GM12878 (cell line): ENCODE data around the gene GALNT9. TPM values are rescaled to one million over a fixed set of nuclear protein-coding genes. Genes with fewer than 3 reads are reported as not detected.

Experiments
- ATAC-seq: fragments of 200-7000 bp; cut with Tn5 transposase; 3 replicates; pipeline ENCODE4 v1.9.1; 2020; ENCODE audit warnings: mild to moderate bottlenecking, moderate library complexity
- BruUV-seq: library from RNA; stranded (reverse); fragments of 400-500 nt; replicated peaks from 2 replicates; lab custom pipeline; 2021; lab: Mats Ljungman, UMichigan
- CTCF ChIA-PET: fragments of 300-600 bp; sonication (Branson Sonifier 250); formaldehyde crosslinking; extraction: SDS; loops from one replicate; lab custom pipeline; 2021; ENCODE audit warnings: inconsistent platforms; lab: Yijun Ruan, JAX
- POLR2A ChIA-PET: fragments of 350-600 bp; formaldehyde crosslinking; extraction: SDS; loops from one replicate; lab custom pipeline; 2021; ENCODE audit warnings: inconsistent platforms; lab: Charles Lee
- RAD21 ChIA-PET: fragments of 300-600 bp; sonication (Branson Sonifier 250); formaldehyde crosslinking; loops from one replicate; lab custom pipeline; 2023; ENCODE audit warnings: antibody characterized with exemption; ENCODE audit not compliant: unreplicated experiment; lab: Charles Lee
- SMC1A ChIA-PET: fragments of 300-600 bp; sonication (Branson Sonifier 250); formaldehyde crosslinking; loops from one replicate; lab custom pipeline; 2023; ENCODE audit not compliant: unreplicated experiment, uncharacterized antibody; lab: Charles Lee
- DNase-seq: peaks from one replicate; pipeline ENCODE4 v3.0.0-alpha.2; 2011; ENCODE audit warnings: low read depth, low spot score
- FAIRE-seq: peaks from 3 replicates; lab custom pipeline; 2011; peaks lifted over from hg19 to GRCh38; lab: Jason Lieb, UNC
- H2AFZ ChIP-seq: 2 replicates; pipeline ENCODE4 v1.6.0; 2011; ENCODE audit warnings: low read depth, low read length, control low read depth; ENCODE audit not compliant: control insufficient read depth
- H3K27ac ChIP-seq: 2 replicates; pipeline ENCODE4 v1.5.1; 2011; ENCODE audit warnings: control low read depth; ENCODE audit not compliant: control insufficient read depth, insufficient read depth
- H3K27me3 ChIP-seq, 2 experiments: replicated peaks in 1 of 2; 2 replicates each; pipeline versions ENCODE4 v1.6.0 to v1.6.1; 2011; ENCODE audit warnings: low read length in 1 of 2; ENCODE audit not compliant: control insufficient read depth in 2 of 2, insufficient read depth in 2 of 2
- H3K36me3 ChIP-seq, 2 experiments: 2 replicates each; pipeline ENCODE4 v1.5.1; 2011; ENCODE audit warnings: low read length in 1 of 2; ENCODE audit not compliant: control insufficient read depth in 2 of 2, insufficient read depth in 2 of 2
- H3K4me1 ChIP-seq: 2 replicates; pipeline ENCODE4 v1.6.1; 2011; ENCODE audit warnings: mild to moderate bottlenecking, low read length, moderate library complexity, mixed read lengths; ENCODE audit not compliant: control insufficient read depth, insufficient read depth
- H3K4me2 ChIP-seq: 2 replicates; pipeline ENCODE4 v1.6.0; 2011; ENCODE audit warnings: control low read depth; ENCODE audit not compliant: control insufficient read depth, insufficient read depth
- H3K4me3 ChIP-seq: fragments of 200-600 bp; sonication (generic); 2 replicates; pipeline ENCODE4 v1.5.1; 2016
- H3K79me2 ChIP-seq: 2 replicates; pipeline ENCODE4 v1.6.0; 2011; ENCODE audit warnings: low read length; ENCODE audit not compliant: control insufficient read depth, insufficient read depth
- H3K9ac ChIP-seq: 2 replicates; pipeline ENCODE4 v1.8.0; 2011; ENCODE audit warnings: low read length, control low read depth, mixed read lengths; ENCODE audit not compliant: control insufficient read depth, insufficient read depth
- H3K9me3 ChIP-seq: replicated peaks from 3 replicates; pipeline ENCODE4 v1.5.1; 2011; ENCODE audit warnings: mild to moderate bottlenecking, low read length; ENCODE audit not compliant: control insufficient read depth, insufficient read depth
- H4K20me1 ChIP-seq: 2 replicates; pipeline ENCODE4 v1.6.0; 2011; ENCODE audit not compliant: control insufficient read depth, insufficient read depth
- ESRRA ChIP-seq: IDR thresholded peaks from 2 replicates; pipeline ENCODE4 v1.6.1; 2012; ENCODE audit warnings: mild to moderate bottlenecking, low read length, improper control_type of control experiment
- MXI1 ChIP-seq: fragments of 150-350 bp; IDR thresholded peaks from 2 replicates; pipeline ENCODE4 v1.6.1; 2011; ENCODE audit warnings: low read depth, mild to moderate bottlenecking, inconsistent platforms, low read length, improper control_type of control experiment
- STAT1 ChIP-seq: fragments of 450-650 bp; conservative IDR thresholded peaks from 2 replicates; pipeline ENCODE4 v1.6.1; 2014; ENCODE audit warnings: antibody characterized with exemption, mild to moderate bottlenecking
- ZZZ3 ChIP-seq: IDR thresholded peaks from 2 replicates; pipeline ENCODE4 v1.6.1; 2011; ENCODE audit warnings: low read depth; ENCODE audit not compliant: control insufficient read depth, insufficient read length
- WGBS: methylation state at CpG from one replicate; pipeline ENCODE4 v1.1.6; 2016; ENCODE audit warnings: low lambda C conversion rate; ENCODE audit not compliant: insufficient replicate concordance, insufficient coverage; ENCODE audit errors: missing lambda C conversion rate; 5-methylcytosine and 5-hydroxymethylcytosine counted together
- in situ Hi-C: fragments of 300-500 bp; cut with MboI; formaldehyde crosslinking; loops from 9 replicates; pipeline ENCODE4 v1.14.3; 2018; ENCODE audit warnings: mixed read lengths
- intact Hi-C: fragments of 100-400 bp; cut with micrococcal nuclease; formaldehyde crosslinking; loops from one replicate; pipeline ENCODE4 v1.14.2; 2022; ENCODE audit not compliant: unreplicated experiment
- polyA plus RNA-seq, 11 experiments: library from polyadenylated mRNA; depleted of rRNA in 4 of 11; unstranded in 6 of 11; stranded (reverse) in 5 of 11; fragments of >200 nt; fragmentation: Nextera tagmentation in 4 of 11; fragmentation: Illumina TruSeq in 1 of 11; extraction: Ambion mirVana in 4 of 11; extraction: Trizol in 1 of 11; gene quantifications; 1 replicate in 1 of 11; 2 replicates in 10 of 11; pipeline versions ENCODE4 v1.2.1 to v1.2.3, GENCODE V29; 2011 to 2016; ENCODE audit warnings: inconsistent platforms in 2 of 11, missing spikeins in 2 of 11, low read depth in 1 of 11
- total RNA-seq, 4 experiments: library from RNA; depleted of rRNA in 3 of 4; stranded (reverse); fragments of >200 nt in 3 of 4; fragmentation: Illumina TruSeq in 1 of 4; extraction: Trizol in 1 of 4; gene quantifications; 2 replicates each; pipeline versions ENCODE4 v1.2.1 to v1.2.3, GENCODE V29; 2013 to 2021
- TF ChIP-seq, protein P1 (sequence below): fragments of 450-650 bp; IDR thresholded peaks from 2 replicates; pipeline ENCODE4 v1.6.1; 2017; ENCODE audit warnings: mild to moderate bottlenecking, low read depth, inconsistent platforms; ENCODE audit not compliant: poor library complexity, severe bottlenecking
- TF ChIP-seq, protein P2 (sequence below): IDR thresholded peaks from 2 replicates; pipeline ENCODE4 v1.6.1; 2011; ENCODE audit warnings: low read depth, low read length, improper control_type of control experiment, borderline replicate concordance
- TF ChIP-seq, protein P3 (sequence below): fragments of 450-650 bp; IDR thresholded peaks from 2 replicates; pipeline ENCODE4 v1.6.1; 2018; ENCODE audit warnings: mild to moderate bottlenecking, low read depth, moderate library complexity; ENCODE audit not compliant: partially characterized antibody
- TF ChIP-seq, protein P4 (sequence below): fragments of 450-650 bp; formaldehyde crosslinking; IDR thresholded peaks from 2 replicates; pipeline ENCODE4 v1.4.0; 2022; ENCODE audit warnings: mild to moderate bottlenecking, moderate library complexity

Gene GALNT9
- total and polyA plus RNA-seq, 10 of the 15 experiments (the other 5 are each of a cell fraction or from before 2014, with no cell fraction given) = 0.04 TPM; not detected in 9

DNA sequence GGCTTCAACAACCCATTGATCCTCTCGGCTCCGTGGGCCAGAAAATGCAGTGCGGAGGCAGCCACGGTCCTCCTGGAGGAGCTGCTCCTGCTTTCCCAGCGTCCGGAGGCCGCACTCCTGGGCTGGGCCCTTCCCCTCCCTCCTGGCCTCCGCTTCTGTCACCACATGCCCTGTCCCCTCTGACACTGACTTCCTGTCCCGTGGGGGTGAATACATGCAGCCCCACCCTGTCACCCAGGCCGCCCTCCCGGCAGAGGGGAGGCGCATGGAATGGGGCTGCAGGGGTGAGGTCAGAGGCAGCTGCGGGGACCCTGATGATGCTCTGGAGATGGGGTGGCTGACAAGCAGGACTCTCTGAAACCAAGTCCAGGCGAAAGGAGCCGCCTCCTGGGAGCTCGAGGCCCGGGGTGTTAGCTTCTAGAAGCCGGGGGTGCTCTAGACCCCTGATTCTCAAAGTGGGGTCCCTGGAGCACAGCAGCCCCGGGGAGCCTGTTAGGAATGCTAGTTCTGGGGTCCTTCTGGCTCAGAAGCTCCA, 152.9 kb downstream of the GALNT9 start (continued):
- TF ChIP-seq, protein P1, sequence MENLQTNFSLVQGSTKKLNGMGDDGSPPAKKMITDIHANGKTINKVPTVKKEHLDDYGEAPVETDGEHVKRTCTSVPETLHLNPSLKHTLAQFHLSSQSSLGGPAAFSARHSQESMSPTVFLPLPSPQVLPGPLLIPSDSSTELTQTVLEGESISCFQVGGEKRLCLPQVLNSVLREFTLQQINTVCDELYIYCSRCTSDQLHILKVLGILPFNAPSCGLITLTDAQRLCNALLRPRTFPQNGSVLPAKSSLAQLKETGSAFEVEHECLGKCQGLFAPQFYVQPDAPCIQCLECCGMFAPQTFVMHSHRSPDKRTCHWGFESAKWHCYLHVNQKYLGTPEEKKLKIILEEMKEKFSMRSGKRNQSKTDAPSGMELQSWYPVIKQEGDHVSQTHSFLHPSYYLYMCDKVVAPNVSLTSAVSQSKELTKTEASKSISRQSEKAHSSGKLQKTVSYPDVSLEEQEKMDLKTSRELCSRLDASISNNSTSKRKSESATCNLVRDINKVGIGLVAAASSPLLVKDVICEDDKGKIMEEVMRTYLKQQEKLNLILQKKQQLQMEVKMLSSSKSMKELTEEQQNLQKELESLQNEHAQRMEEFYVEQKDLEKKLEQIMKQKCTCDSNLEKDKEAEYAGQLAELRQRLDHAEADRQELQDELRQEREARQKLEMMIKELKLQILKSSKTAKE = no peak
- no peak for TF ChIP-seq STAT1
- TF ChIP-seq, all 136 proteins: peak for 0

DNA sequence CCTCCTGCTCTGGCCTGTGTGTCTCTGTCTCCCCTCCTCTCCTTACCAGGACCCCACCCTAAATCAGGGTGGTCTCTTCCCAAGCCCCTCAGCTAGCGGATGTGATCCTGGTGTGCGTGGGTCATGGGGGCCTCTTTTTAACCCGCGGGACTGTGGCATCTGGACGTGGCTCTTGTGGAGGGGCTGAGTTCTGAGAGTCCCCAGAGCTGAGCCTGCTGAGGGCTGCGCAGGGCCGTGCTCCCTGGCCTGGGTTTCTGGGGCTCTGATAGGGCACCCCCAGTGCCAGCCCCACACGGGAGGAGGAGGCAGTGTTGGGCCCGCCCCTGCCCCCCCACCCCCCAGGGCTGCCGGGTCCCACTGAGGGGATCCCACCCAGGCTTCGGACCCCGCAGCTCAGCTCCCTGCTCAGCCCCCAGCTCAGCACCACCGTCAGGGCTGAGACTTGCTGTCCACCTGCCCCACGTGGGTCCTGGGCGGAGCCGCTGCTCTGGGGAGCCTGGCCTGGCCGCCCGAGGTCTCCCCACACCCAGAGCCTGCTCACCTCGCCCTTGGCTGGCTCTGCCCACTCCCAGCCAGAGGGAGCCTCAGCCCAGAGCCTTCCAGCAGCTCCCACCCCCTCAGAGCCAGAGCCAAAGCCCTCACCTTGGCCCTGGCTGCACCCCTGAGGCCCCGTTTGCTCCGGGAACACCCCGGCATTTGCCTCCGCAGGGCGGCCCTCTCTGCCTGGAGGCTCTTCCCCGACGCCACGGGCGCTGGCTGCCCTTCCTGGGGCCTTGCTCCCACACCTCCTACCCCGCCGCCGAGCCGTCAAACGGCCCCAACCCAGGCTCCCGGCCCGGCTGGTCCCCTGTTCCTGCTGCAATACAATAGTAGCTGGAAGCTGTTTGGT, 153.6 kb downstream of the GALNT9 start:
- no peaks in the 10 kb centered on the region for H3K27me3 ChIP-seq
- WGBS = 53% methylated on average over 30 of the region's 35 CpGs
- H3K79me2 ChIP-seq = no peaks in the 10 kb centered on the region
- intact Hi-C loops (no loop called here), in situ Hi-C loops (no loop called here)
- H4K20me1 ChIP-seq = no peaks in the 10 kb centered on the region
- peaks cover 9% of the 10 kb centered on the region for H3K4me1 ChIP-seq
- SMC1A ChIA-PET = no interaction called here
- BruUV-seq = no TSS peak
- no peaks in the 10 kb centered on the region for H3K9me3 ChIP-seq
- RAD21 ChIA-PET = no interaction called here
- no peak overlapping the region for H3K9ac ChIP-seq
- H3K27ac ChIP-seq = no peak overlapping the region
- TF ChIP-seq, protein P2, sequence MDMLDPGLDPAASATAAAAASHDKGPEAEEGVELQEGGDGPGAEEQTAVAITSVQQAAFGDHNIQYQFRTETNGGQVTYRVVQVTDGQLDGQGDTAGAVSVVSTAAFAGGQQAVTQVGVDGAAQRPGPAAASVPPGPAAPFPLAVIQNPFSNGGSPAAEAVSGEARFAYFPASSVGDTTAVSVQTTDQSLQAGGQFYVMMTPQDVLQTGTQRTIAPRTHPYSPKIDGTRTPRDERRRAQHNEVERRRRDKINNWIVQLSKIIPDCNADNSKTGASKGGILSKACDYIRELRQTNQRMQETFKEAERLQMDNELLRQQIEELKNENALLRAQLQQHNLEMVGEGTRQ = no peak
- TF ChIP-seq, protein P3, sequence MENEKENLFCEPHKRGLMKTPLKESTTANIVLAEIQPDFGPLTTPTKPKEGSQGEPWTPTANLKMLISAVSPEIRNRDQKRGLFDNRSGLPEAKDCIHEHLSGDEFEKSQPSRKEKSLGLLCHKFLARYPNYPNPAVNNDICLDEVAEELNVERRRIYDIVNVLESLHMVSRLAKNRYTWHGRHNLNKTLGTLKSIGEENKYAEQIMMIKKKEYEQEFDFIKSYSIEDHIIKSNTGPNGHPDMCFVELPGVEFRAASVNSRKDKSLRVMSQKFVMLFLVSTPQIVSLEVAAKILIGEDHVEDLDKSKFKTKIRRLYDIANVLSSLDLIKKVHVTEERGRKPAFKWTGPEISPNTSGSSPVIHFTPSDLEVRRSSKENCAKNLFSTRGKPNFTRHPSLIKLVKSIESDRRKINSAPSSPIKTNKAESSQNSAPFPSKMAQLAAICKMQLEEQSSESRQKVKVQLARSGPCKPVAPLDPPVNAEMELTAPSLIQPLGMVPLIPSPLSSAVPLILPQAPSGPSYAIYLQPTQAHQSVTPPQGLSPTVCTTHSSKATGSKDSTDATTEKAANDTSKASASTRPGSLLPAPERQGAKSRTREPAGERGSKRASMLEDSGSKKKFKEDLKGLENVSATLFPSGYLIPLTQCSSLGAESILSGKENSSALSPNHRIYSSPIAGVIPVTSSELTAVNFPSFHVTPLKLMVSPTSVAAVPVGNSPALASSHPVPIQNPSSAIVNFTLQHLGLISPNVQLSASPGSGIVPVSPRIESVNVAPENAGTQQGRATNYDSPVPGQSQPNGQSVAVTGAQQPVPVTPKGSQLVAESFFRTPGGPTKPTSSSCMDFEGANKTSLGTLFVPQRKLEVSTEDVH = no peak
- TF ChIP-seq ESRRA (no peak), ZZZ3 (no peak), MXI1 (no peak)
- TF ChIP-seq, protein P4, sequence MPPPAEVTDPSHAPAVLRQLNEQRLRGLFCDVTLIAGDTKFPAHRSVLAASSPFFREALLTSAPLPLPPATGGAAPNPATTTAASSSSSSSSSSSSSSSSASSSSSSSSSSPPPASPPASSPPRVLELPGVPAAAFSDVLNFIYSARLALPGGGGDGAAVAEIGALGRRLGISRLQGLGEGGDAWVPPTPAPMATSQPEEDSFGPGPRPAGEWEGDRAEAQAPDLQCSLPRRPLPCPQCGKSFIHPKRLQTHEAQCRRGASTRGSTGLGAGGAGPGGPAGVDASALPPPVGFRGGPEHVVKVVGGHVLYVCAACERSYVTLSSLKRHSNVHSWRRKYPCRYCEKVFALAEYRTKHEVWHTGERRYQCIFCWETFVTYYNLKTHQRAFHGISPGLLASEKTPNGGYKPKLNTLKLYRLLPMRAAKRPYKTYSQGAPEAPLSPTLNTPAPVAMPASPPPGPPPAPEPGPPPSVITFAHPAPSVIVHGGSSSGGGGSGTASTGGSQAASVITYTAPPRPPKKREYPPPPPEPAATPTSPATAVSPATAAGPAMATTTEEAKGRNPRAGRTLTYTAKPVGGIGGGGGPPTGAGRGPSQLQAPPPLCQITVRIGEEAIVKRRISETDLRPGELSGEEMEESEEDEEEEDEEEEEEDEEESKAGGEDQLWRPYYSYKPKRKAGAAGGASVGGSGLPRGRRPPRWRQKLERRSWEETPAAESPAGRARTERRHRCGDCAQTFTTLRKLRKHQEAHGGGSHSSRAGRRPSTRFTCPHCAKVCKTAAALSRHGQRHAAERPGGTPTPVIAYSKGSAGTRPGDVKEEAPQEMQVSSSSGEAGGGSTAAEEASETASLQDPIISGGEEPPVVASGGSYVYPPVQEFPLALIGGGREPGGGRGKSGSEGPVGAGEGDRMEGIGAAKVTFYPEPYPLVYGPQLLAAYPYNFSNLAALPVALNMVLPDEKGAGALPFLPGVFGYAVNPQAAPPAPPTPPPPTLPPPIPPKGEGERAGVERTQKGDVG (CRISPR knock-in tag) = no peak
- CTCF ChIA-PET = no interaction called here
- ATAC-seq (no peak), DNase-seq (no peak), FAIRE-seq (no peak)
- H3K4me3 ChIP-seq = no peak overlapping the region
- H3K4me2 ChIP-seq = no peak overlapping the region
- no peak overlapping the region for H2AFZ ChIP-seq
- POLR2A ChIA-PET = no interaction called here
- H3K36me3 ChIP-seq = no peaks in the 10 kb centered on the region
